Ovary (tissue), 9 donors: ENCODE data around the gene GPR152. TPM values are rescaled to one million over a fixed set of nuclear protein-coding genes. Genes with fewer than 3 reads are reported as not detected.

Source experiments
- DNase-seq, 5 donors: peaks; one replicate each; pipeline ENCODE4 v3.0.0-alpha.2; 2019 to 2020
- H3K27ac ChIP-seq, 2 donors: fragments of 200-600 bp; one replicate each; pipeline versions ENCODE4 v1.5.1 to v1.8.0; 2019 to 2022
- H3K27me3 ChIP-seq: fragments of 200-600 bp; one replicate; pipeline ENCODE4 v1.8.0; 2022
- H3K36me3 ChIP-seq: fragments of 200-600 bp; sonication (generic); one replicate; pipeline ENCODE4 v1.5.1; 2019
- H3K4me1 ChIP-seq: one replicate; pipeline ENCODE4 v1.8.1; 2013; ENCODE audit warnings: mild to moderate bottlenecking, moderate library complexity; ENCODE audit not compliant: insufficient read depth
- H3K4me3 ChIP-seq: fragments of 200-600 bp; sonication (generic); one replicate; pipeline ENCODE4 v1.5.1; 2017
- H3K9me3 ChIP-seq, 2 donors: fragments of 200-600 bp in 1 of 2; sonication (generic) in 1 of 2; one replicate each; pipeline versions ENCODE4 v1.5.1 to v1.8.1; 2013 to 2019; ENCODE audit warnings: mild to moderate bottlenecking in 1 of 2, moderate library complexity in 1 of 2
- EP300 ChIP-seq: sonication (generic); formaldehyde crosslinking; IDR thresholded peaks from one replicate; pipeline ENCODE4 v1.6.1; 2017; ENCODE audit warnings: antibody characterized with exemption
- POLR2A ChIP-seq: fragments of 450-650 bp; IDR thresholded peaks from one replicate; pipeline ENCODE4 v1.6.1; 2017; ENCODE audit warnings: antibody characterized with exemption, mild to moderate bottlenecking, moderate library complexity
- WGBS, 3 donors: extraction: QIAGEN DNeasy Blood & Tissue Kit in 1 of 3; methylation state at CpG; one replicate each; pipeline versions ENCODE4 v1.1.5 to v1.1.7; 2013 to 2017; 5-methylcytosine and 5-hydroxymethylcytosine counted together
- intact Hi-C, 4 donors: fragments of 100-400 bp; cut with DNase I; formaldehyde crosslinking; loops; one replicate each; pipeline versions ENCODE4 v1.11.0 to v1.15.1; 2022 to 2023
- polyA plus RNA-seq, 2 donors: library from polyadenylated mRNA; stranded (reverse); fragments of 200-250 nt in 1 of 2; fragments of 350-450 nt in 1 of 2; fragmentation: Illumina TruSeq in 1 of 2; extraction: RNeasy Lipid Tissue Mini Kit (QIAGEN cat#74804) in 1 of 2; gene quantifications; one replicate each; pipeline ENCODE4 v1.2.3, GENCODE V29; 2013 to 2014
- total RNA-seq, 7 donors: library from RNA; depleted of rRNA in 2 of 7; stranded (reverse); fragments of >200 nt in 2 of 7; fragmentation: NEBNext Ultra II Directional in 3 of 7; extraction: Animal tissue kit (Norgen Biotek cat#: 25700) in 3 of 7; gene quantifications; one replicate each; pipeline versions ENCODE4 v1.1.0 to v1.2.4, GENCODE V29; 2016 to 2023
- TF ChIP-seq, protein P1 (sequence below), 3 donors: fragments of 450-650 bp in 2 of 3; fragments of 200-600 bp in 1 of 3; IDR thresholded peaks; one replicate each; pipeline versions ENCODE4 v1.5.1 to v1.8.0; 2016 to 2022; ENCODE audit warnings: antibody characterized with exemption in 3 of 3, mild to moderate bottlenecking in 1 of 3
- donor health status: DM: no; HTN: no; CAD: no; lungs with moderate emphysema.
- donor health status: DM: no; HTN: no; CAD: no.
- donor health status: Bipolar disorder and iron deficiency.
- donor health status: DM: yes; HTN: yes; CAD: no.
- donor health status: DM: no; HTN: no; CAD: no.
- donor health status: DM: yes; HTN: yes; CAD: no.

GPR152 gene
- total and polyA plus RNA-seq, 9 donors = 0.15 TPM; not detected in 8

DNA sequence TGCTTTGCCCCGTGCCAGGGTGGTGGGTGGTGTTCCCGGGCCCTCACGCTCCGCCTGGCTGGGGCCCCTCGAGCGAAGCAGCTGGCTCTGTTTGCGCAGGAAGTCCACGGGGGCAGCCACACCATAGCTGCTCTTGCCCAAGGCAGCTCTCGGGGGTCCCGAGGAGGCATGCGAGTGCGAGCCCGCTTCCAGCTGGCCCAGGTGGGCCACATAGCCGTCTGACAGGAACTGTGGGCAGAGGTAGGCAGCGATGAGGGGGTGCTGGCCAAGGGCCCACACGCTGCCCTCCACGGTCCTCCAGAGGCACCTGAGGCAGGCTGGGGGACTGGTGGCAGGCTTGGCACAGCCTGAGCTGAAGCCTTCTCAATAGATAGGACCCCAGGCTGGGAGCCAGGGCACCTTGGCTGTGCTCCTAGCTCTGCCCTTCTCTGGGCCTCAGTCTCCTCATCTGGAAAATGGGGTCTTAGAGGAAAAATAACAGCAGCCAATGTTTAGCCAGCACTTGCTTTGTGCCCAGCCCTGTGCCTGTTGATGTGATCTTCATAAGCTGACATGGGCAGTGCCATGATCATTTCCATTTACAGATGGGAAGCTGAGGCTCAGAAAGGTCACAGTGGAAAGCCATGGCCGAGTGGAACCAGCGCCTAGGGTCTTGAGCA is 39.7 kb upstream of the GPR152 start:
- intact Hi-C loops = no loop called here
- TF ChIP-seq POLR2A (no peak), EP300 (no peak)
- TF ChIP-seq, protein P1, sequence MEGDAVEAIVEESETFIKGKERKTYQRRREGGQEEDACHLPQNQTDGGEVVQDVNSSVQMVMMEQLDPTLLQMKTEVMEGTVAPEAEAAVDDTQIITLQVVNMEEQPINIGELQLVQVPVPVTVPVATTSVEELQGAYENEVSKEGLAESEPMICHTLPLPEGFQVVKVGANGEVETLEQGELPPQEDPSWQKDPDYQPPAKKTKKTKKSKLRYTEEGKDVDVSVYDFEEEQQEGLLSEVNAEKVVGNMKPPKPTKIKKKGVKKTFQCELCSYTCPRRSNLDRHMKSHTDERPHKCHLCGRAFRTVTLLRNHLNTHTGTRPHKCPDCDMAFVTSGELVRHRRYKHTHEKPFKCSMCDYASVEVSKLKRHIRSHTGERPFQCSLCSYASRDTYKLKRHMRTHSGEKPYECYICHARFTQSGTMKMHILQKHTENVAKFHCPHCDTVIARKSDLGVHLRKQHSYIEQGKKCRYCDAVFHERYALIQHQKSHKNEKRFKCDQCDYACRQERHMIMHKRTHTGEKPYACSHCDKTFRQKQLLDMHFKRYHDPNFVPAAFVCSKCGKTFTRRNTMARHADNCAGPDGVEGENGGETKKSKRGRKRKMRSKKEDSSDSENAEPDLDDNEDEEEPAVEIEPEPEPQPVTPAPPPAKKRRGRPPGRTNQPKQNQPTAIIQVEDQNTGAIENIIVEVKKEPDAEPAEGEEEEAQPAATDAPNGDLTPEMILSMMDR (IDR thresholded peaks at IDR 0.05) = no peak
- Histone ChIP-seq H3K9me3 (no peaks in the 10 kb centered on the region), H3K4me3 (no peak overlapping the region), H3K4me1 (no peaks in the 10 kb centered on the region), H3K27ac (no peak overlapping the region), H3K27me3 (no peaks in the 10 kb centered on the region), H3K36me3 (no peaks in the 10 kb centered on the region)
- DNase-seq = no peak
- 82 to 87% (median 84%) methylated on average over 19 of the region's 19 CpGs for WGBS, 3 donors

DNA sequence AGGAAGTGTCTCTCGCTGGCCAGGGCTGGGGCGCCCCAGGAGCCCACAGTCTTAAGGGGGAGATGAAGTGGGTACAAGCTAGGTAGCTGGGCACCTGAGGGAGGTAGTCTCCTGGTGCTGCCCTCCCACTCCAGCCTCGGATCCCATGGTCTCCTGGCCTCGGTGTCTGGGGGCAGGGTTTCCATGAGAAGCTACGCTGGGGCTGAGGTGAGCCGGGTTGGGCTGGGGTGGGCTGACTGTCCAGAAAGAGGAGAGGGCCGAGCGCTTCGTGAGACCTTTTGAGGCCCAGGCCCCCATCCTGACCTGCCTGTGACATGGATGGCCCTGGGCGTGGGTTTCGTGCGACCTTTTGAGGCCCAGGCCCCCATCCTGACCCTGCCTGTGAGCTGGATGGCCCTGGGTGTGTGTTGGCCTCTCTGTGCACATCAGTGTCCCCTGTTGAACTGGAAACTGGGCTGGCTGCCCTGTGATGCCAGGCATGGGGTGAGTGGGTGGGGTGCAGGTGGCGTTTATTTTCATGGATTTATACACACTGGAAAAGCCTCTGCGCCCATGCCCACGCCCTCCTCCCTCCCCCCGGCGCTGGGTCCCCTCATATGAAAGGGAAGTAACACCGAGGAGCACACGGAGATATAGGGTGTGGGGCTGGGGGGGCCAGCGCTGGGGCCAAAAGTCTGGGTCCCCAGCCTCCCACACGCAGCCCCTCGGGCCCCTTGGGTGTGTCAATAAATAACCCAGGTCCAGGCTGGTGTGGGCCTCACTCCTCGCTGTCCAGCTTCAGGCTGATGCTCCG is 38.9 kb upstream of the GPR152 start:
- TF ChIP-seq EP300 = no peak
- TF ChIP-seq, protein P1 (IDR thresholded peaks at IDR 0.05) = no peak
- TF ChIP-seq POLR2A = no peak

DNA sequence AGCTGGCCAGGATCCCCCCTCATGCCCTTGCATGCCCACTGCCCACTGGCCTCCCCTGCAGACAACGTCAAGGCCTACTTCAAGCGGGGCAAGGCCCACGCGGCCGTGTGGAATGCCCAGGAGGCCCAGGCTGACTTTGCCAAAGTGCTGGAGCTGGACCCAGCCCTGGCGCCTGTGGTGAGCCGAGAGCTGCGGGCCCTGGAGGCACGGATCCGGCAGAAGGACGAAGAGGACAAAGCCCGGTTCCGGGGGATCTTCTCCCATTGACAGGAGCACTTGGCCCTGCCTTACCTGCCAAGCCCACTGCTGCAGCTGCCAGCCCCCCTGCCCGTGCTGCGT is 38.2 kb upstream of the GPR152 start:
- intact Hi-C loops = no loop called here
- no peak for DNase-seq
- no peaks in the 10 kb centered on the region for H3K27me3 ChIP-seq
- no peaks in the 10 kb centered on the region for H3K9me3 ChIP-seq
- TF ChIP-seq EP300 (no peak), POLR2A (no peak)
- TF ChIP-seq, protein P1 (IDR thresholded peaks at IDR 0.05) = no peak
- no peak overlapping the region for H3K4me3 ChIP-seq
- H3K4me1 ChIP-seq = no peaks in the 10 kb centered on the region
- H3K27ac ChIP-seq = no peak overlapping the region
- WGBS, 3 donors = 68 to 78% (median 68%) methylated on average over 15 of the region's 15 CpGs
- H3K36me3 ChIP-seq = no peaks in the 10 kb centered on the region

More for the DNA sequence above, 38.9 kb upstream of the GPR152 start:
- H3K27me3 ChIP-seq = no peaks in the 10 kb centered on the region
- intact Hi-C loops = no loop called here
- no peak for DNase-seq
- no peak overlapping the region for H3K27ac ChIP-seq
- no peaks in the 10 kb centered on the region for H3K4me1 ChIP-seq
- WGBS, 3 donors = 77 to 83% (median 81%) methylated on average over 20 to 24 of the region's 24 CpGs
- H3K9me3 ChIP-seq = no peaks in the 10 kb centered on the region
- no peak overlapping the region for H3K4me3 ChIP-seq
- no peaks in the 10 kb centered on the region for H3K36me3 ChIP-seq

DNA sequence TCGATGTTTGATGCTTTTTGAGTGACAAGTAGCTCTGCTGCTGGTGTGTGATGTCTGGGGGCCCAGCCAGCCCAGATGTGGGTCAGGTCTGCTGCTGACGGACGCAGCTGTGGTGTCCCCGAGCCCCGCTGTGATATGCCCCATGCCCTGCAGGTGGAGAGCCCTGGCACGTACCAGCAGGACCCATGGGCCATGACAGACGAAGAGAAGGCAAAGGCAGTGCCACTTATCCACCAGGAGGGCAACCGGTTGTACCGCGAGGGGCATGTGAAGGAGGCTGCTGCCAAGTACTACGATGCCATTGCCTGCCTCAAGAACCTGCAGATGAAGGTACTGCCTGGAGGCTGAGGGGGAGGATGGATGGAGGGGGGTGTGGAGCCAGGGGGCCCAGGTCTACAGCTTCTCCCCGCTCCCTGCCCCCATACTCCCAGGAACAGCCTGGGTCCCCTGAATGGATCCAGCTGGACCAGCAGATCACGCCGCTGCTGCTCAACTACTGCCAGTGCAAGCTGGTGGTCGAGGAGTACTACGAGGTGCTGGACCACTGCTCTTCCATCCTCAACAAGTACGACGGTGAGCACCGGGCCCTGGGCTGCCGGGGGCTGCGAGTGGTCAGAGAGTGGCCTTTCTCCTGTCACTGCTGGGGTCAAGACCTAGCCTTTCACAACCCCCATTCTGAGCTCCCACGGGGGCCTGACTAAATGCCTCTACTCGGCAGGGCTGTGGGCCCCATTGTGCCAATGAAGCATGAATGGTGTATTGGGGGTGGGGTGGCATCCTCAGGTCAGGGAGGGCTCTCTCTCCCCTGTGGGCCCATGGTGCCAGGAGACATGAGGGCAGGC is 37.6 kb upstream of the GPR152 start:
- no peak overlapping the region for H3K27ac ChIP-seq
- no peak for DNase-seq
- TF ChIP-seq, protein P1 (IDR thresholded peaks at IDR 0.05) = no peak
- TF ChIP-seq EP300 (no peak), POLR2A (no peak)
- intact Hi-C loops = no loop called here
- no peaks in the 10 kb centered on the region for H3K9me3 ChIP-seq
- 82 to 86% (median 85%) methylated on average over 23 of the region's 23 CpGs for WGBS, 3 donors
- no peak overlapping the region for H3K4me3 ChIP-seq
- no peaks in the 10 kb centered on the region for H3K36me3 ChIP-seq
- H3K27me3 ChIP-seq = no peaks in the 10 kb centered on the region
- no peaks in the 10 kb centered on the region for H3K4me1 ChIP-seq
